Liver (tissue), 9 donors: ENCODE measurements around the gene CEP68. TPM values are rescaled to one million over a fixed set of nuclear protein-coding genes. Genes with fewer than 3 reads are reported as not detected.

Experiments
- DNase-seq: peaks from one replicate; pipeline ENCODE4 v3.0.0-alpha.2; 2017; ENCODE audit warnings: low spot score
- H3K27ac ChIP-seq, 2 donors: one replicate each; pipeline ENCODE4 v1.7.0; 2013; ENCODE audit warnings: inconsistent platforms in 2 of 2, low read length in 2 of 2, control low read depth in 1 of 2, low read depth in 1 of 2, mild to moderate bottlenecking in 1 of 2
- H3K27me3 ChIP-seq, 4 donors: one replicate each; pipeline versions ENCODE4 v1.6.1 to v1.7.0; 2013; ENCODE audit warnings: low read length in 3 of 4, inconsistent platforms in 1 of 4, mild to moderate bottlenecking in 1 of 4, moderate library complexity in 1 of 4; ENCODE audit not compliant: control insufficient read depth in 4 of 4, insufficient read depth in 4 of 4
- H3K36me3 ChIP-seq, 4 donors: one replicate each; pipeline versions ENCODE4 v1.6.1 to v1.7.0; 2013; ENCODE audit warnings: low read length in 3 of 4, mild to moderate bottlenecking in 3 of 4, low read depth in 1 of 4, moderate library complexity in 1 of 4; ENCODE audit not compliant: control insufficient read depth in 4 of 4, insufficient read depth in 3 of 4
- H3K4me1 ChIP-seq, 4 donors: one replicate each; pipeline versions ENCODE4 v1.6.1 to v1.7.0; 2013; ENCODE audit warnings: low read length in 3 of 4, mild to moderate bottlenecking in 3 of 4, moderate library complexity in 1 of 4; ENCODE audit not compliant: control insufficient read depth in 4 of 4, insufficient read depth in 4 of 4
- H3K4me3 ChIP-seq, 3 donors: one replicate each; pipeline versions ENCODE4 v1.6.1 to v1.7.0; 2013; ENCODE audit warnings: low read length in 3 of 3, control low read depth in 1 of 3, low read depth in 1 of 3, mild to moderate bottlenecking in 1 of 3
- H3K9ac ChIP-seq, 2 donors: one replicate each; pipeline ENCODE4 v1.7.0; 2013; ENCODE audit warnings: low read length in 2 of 2, mild to moderate bottlenecking in 2 of 2, moderate library complexity in 2 of 2, control low read depth in 1 of 2, low read depth in 1 of 2
- H3K9me3 ChIP-seq, 4 donors: one replicate each; pipeline versions ENCODE4 v1.6.1 to v1.7.0; 2013; ENCODE audit warnings: low read length in 3 of 4; ENCODE audit not compliant: control insufficient read depth in 4 of 4
- EGR1 ChIP-seq, 2 donors: IDR thresholded peaks; 2 replicates each; pipeline ENCODE4 v1.6.1; 2016 to 2018; ENCODE audit warnings: antibody characterized with exemption in 2 of 2, low read depth in 2 of 2
- FOXA1 ChIP-seq: IDR thresholded peaks from 2 replicates; pipeline ENCODE4 v1.6.1; 2016; ENCODE audit warnings: antibody characterized with exemption
- FOXA2 ChIP-seq: IDR thresholded peaks from 2 replicates; pipeline ENCODE4 v1.6.1; 2016; ENCODE audit warnings: antibody characterized with exemption
- GABPA ChIP-seq, 2 donors: IDR thresholded peaks in 1 of 2; conservative IDR thresholded peaks in 1 of 2; 2 replicates each; pipeline ENCODE4 v1.6.1; 2016; ENCODE audit warnings: antibody characterized with exemption in 2 of 2, mild to moderate bottlenecking in 1 of 2, moderate library complexity in 1 of 2
- HNF4A ChIP-seq, 2 donors: conservative IDR thresholded peaks; 2 replicates each; pipeline ENCODE4 v1.6.1; 2016; ENCODE audit warnings: antibody characterized with exemption in 2 of 2, mild to moderate bottlenecking in 2 of 2
- HNF4G ChIP-seq: IDR thresholded peaks from 2 replicates; pipeline ENCODE4 v1.6.1; 2016; ENCODE audit warnings: antibody characterized with exemption
- JUND ChIP-seq, 2 donors: IDR thresholded peaks; 2 replicates each; pipeline ENCODE4 v1.6.1; 2016; ENCODE audit warnings: antibody characterized with exemption in 2 of 2
- NR2F2 ChIP-seq: IDR thresholded peaks from 2 replicates; pipeline ENCODE4 v1.6.1; 2016; ENCODE audit warnings: antibody characterized with exemption
- RXRA ChIP-seq, 2 donors: IDR thresholded peaks; 2 replicates each; pipeline ENCODE4 v1.6.1; 2017 to 2018; ENCODE audit warnings: antibody characterized with exemption in 2 of 2, mild to moderate bottlenecking in 1 of 2
- SP1 ChIP-seq: IDR thresholded peaks from 2 replicates; pipeline ENCODE4 v1.6.1; 2018; ENCODE audit warnings: antibody characterized with exemption, mild to moderate bottlenecking
- TAF1 ChIP-seq: conservative IDR thresholded peaks from 2 replicates; pipeline ENCODE4 v1.6.1; 2016; ENCODE audit warnings: antibody characterized with exemption, mild to moderate bottlenecking
- YY1 ChIP-seq: IDR thresholded peaks from 2 replicates; pipeline ENCODE4 v1.6.1; 2016; ENCODE audit warnings: antibody characterized with exemption, mild to moderate bottlenecking
- WGBS: extraction: QIAGEN DNeasy Blood & Tissue Kit; methylation state at CpG from one replicate; pipeline ENCODE4 v1.1.7; 2013; 5-methylcytosine and 5-hydroxymethylcytosine counted together
- polyA plus RNA-seq, 2 donors: library from polyadenylated mRNA; stranded (reverse) in 1 of 2; unstranded in 1 of 2; fragments of 200-250 nt in 1 of 2; fragments of >200 nt in 1 of 2; fragmentation: Nextera tagmentation in 1 of 2; extraction: Ambion mirVana in 1 of 2; gene quantifications; one replicate each; pipeline versions ENCODE4 v1.2.1 to v1.2.3, GENCODE V29; 2013 to 2015
- total RNA-seq, 2 donors: library from RNA; depleted of rRNA; stranded (reverse); fragments of >200 nt; gene quantifications; one replicate each; pipeline ENCODE4 v1.2.3, GENCODE V29; 2014
- TF ChIP-seq, protein P1 (sequence below): fragments of 150-350 bp; IDR thresholded peaks from 2 replicates; pipeline ENCODE4 v1.5.1; 2017; ENCODE audit warnings: improper control_type of control experiment, low read depth, low read length; ENCODE audit not compliant: missing input control
- TF ChIP-seq, protein P2 (sequence below): IDR thresholded peaks from 2 replicates; pipeline ENCODE4 v1.6.1; 2016; ENCODE audit warnings: antibody characterized with exemption
- TF ChIP-seq, protein P3 (sequence below): IDR thresholded peaks from 2 replicates; pipeline ENCODE4 v1.6.1; 2016; ENCODE audit warnings: antibody characterized with exemption
- TF ChIP-seq, protein P4 (sequence below): IDR thresholded peaks from 2 replicates; pipeline ENCODE4 v1.6.1; 2016; ENCODE audit warnings: antibody characterized with exemption, mild to moderate bottlenecking
- TF ChIP-seq, protein P5 (sequence below): IDR thresholded peaks from 2 replicates; pipeline ENCODE4 v1.6.1; 2016; ENCODE audit warnings: antibody characterized with exemption
- donor health status: healthy.
- donor health status: healthy.
- donor health status: healthy.
- donor health status: healthy.
- donor health status: healthy.

The CEP68 gene
- total and polyA plus RNA-seq, 4 donors, result 2.1 to 5.8 (median 4.1) TPM

DNA sequence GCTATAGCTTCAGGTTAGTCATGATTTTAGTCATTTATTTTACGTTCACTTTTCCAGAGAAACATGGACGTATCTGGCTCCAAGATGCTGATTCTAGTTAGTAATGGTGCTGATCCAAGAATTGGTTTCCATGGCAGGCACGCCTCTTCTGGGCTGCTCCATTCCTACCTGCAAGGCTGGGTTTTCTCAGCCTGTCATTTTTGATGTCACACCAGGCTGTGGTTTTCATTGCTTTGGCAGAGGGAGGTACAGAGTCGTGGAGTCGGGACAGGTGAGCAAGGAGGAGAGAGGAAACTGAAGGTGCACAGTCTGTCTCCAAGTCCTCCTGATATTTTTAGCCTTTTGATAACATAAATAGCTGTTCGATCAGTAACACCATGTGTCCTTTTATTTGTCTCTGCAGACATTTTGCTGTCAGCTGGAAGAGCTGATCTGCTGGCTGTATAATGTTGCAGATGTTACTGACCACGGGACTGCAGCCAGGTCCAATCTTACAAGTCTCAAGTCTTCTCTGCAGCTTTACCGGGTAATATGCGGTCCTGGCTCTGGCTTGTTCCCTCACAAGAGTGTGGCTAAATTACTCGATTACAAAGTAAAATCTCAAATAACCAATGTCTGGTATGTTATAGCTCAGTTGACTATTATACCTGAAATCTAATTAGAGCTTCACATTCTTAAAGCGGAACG lies 17.8 kb downstream of the CEP68 start:
- TF ChIP-seq SP1, result no peak
- TF ChIP-seq TAF1, result no peak
- no peak for TF ChIP-seq FOXA2
- no peak for TF ChIP-seq HNF4A (conservative IDR thresholded peaks at IDR 0.05)
- no peak for TF ChIP-seq NR2F2
- TF ChIP-seq, protein P1, sequence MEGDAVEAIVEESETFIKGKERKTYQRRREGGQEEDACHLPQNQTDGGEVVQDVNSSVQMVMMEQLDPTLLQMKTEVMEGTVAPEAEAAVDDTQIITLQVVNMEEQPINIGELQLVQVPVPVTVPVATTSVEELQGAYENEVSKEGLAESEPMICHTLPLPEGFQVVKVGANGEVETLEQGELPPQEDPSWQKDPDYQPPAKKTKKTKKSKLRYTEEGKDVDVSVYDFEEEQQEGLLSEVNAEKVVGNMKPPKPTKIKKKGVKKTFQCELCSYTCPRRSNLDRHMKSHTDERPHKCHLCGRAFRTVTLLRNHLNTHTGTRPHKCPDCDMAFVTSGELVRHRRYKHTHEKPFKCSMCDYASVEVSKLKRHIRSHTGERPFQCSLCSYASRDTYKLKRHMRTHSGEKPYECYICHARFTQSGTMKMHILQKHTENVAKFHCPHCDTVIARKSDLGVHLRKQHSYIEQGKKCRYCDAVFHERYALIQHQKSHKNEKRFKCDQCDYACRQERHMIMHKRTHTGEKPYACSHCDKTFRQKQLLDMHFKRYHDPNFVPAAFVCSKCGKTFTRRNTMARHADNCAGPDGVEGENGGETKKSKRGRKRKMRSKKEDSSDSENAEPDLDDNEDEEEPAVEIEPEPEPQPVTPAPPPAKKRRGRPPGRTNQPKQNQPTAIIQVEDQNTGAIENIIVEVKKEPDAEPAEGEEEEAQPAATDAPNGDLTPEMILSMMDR, result no peak
- TF ChIP-seq, protein P2, sequence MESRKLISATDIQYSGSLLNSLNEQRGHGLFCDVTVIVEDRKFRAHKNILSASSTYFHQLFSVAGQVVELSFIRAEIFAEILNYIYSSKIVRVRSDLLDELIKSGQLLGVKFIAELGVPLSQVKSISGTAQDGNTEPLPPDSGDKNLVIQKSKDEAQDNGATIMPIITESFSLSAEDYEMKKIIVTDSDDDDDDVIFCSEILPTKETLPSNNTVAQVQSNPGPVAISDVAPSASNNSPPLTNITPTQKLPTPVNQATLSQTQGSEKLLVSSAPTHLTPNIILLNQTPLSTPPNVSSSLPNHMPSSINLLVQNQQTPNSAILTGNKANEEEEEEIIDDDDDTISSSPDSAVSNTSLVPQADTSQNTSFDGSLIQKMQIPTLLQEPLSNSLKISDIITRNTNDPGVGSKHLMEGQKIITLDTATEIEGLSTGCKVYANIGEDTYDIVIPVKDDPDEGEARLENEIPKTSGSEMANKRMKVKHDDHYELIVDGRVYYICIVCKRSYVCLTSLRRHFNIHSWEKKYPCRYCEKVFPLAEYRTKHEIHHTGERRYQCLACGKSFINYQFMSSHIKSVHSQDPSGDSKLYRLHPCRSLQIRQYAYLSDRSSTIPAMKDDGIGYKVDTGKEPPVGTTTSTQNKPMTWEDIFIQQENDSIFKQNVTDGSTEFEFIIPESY, result no peak
- TF ChIP-seq, protein P3, sequence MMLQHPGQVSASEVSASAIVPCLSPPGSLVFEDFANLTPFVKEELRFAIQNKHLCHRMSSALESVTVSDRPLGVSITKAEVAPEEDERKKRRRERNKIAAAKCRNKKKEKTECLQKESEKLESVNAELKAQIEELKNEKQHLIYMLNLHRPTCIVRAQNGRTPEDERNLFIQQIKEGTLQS, result no peak
- no peak for TF ChIP-seq GABPA (IDR thresholded peaks at IDR 0.05 in 1 of 2, conservative IDR thresholded peaks at IDR 0.05 in 1 of 2)
- TF ChIP-seq, protein P4, sequence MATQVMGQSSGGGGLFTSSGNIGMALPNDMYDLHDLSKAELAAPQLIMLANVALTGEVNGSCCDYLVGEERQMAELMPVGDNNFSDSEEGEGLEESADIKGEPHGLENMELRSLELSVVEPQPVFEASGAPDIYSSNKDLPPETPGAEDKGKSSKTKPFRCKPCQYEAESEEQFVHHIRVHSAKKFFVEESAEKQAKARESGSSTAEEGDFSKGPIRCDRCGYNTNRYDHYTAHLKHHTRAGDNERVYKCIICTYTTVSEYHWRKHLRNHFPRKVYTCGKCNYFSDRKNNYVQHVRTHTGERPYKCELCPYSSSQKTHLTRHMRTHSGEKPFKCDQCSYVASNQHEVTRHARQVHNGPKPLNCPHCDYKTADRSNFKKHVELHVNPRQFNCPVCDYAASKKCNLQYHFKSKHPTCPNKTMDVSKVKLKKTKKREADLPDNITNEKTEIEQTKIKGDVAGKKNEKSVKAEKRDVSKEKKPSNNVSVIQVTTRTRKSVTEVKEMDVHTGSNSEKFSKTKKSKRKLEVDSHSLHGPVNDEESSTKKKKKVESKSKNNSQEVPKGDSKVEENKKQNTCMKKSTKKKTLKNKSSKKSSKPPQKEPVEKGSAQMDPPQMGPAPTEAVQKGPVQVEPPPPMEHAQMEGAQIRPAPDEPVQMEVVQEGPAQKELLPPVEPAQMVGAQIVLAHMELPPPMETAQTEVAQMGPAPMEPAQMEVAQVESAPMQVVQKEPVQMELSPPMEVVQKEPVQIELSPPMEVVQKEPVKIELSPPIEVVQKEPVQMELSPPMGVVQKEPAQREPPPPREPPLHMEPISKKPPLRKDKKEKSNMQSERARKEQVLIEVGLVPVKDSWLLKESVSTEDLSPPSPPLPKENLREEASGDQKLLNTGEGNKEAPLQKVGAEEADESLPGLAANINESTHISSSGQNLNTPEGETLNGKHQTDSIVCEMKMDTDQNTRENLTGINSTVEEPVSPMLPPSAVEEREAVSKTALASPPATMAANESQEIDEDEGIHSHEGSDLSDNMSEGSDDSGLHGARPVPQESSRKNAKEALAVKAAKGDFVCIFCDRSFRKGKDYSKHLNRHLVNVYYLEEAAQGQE, result no peak
- TF ChIP-seq YY1, result no peak
- TF ChIP-seq, protein P5, sequence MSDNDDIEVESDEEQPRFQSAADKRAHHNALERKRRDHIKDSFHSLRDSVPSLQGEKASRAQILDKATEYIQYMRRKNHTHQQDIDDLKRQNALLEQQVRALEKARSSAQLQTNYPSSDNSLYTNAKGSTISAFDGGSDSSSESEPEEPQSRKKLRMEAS, result no peak
- TF ChIP-seq RXRA (IDR thresholded peaks at IDR 0.05), result no peak
- TF ChIP-seq FOXA1, result no peak
- TF ChIP-seq JUND (IDR thresholded peaks at IDR 0.05), result no peak
- no peak for TF ChIP-seq HNF4G
- no peak for TF ChIP-seq EGR1 (IDR thresholded peaks at IDR 0.05; ENCODE audit: low read depth in 2 of 2)
- Histone ChIP-seq H3K36me3 (peaks cover under 1 to 19% (median 9%) of the 10 kb centered on the region in 4 donors), H3K4me1 (peaks cover 2 to 13% (median 11%) of the 10 kb centered on the region in 4 donors), H3K27ac (no peak overlapping the region), H3K9me3 (no peaks in the 10 kb centered on the region), H3K9ac (no peak overlapping the region), H3K27me3 (no peaks in the 10 kb centered on the region), H3K4me3 (no peak overlapping the region)
- 92% methylated on average over 12 of the region's 12 CpGs for WGBS
- DNase-seq, result no peak
